ENCODE results near the gene ARHGAP33. TPM values are rescaled to one million over a fixed set of nuclear protein-coding genes. Genes with fewer than 3 reads are reported as not detected.

Gene ARHGAP33
- total and polyA plus RNA-seq, 10 of the 15 experiments (the other 5 are each of a cell fraction or from before 2014, with no cell fraction given), result 0.05 to 22.9 (median 2.3) TPM; not detected in 1

DNA sequence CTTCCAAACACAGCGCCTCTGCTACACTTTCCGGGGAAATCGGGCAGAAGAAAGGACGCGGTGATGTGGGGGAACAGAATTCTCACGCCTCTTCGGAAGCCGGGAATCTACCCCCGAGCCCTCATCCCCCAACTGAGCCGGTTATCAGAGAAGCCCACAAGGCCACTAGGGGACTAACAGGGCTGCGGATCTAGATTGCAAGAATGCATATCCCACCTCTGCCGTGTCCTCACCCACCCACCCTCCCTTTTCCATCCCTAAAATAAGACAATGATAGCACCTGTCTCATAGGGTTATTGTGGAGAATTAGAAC, 34.2 kb upstream of the ARHGAP33 start (continued):
- TF ChIP-seq STAT1 (conservative IDR thresholded peaks at IDR 0.05), result no peak
- TF ChIP-seq, protein P1, sequence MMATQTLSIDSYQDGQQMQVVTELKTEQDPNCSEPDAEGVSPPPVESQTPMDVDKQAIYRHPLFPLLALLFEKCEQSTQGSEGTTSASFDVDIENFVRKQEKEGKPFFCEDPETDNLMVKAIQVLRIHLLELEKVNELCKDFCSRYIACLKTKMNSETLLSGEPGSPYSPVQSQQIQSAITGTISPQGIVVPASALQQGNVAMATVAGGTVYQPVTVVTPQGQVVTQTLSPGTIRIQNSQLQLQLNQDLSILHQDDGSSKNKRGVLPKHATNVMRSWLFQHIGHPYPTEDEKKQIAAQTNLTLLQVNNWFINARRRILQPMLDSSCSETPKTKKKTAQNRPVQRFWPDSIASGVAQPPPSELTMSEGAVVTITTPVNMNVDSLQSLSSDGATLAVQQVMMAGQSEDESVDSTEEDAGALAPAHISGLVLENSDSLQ (IDR thresholded peaks at IDR 0.05), result no peak
- TF ChIP-seq BCL11A (IDR thresholded peaks at IDR 0.05; ENCODE audit: low read depth, low read length), result no peak
- no peak for TF ChIP-seq SUPT20H (IDR thresholded peaks at IDR 0.05; ENCODE audit: borderline replicate concordance, control insufficient read depth, low read depth, low read length)
- TF ChIP-seq HDAC6 (IDR thresholded peaks at IDR 0.05; ENCODE audit: unreplicated experiment), result no peak
- peak in 1 of 2 experiments; percentile 25; a peak in 1 of 4 replicates for TF ChIP-seq IKZF2 (IDR thresholded peaks at IDR 0.05)
- TF ChIP-seq, protein P2, sequence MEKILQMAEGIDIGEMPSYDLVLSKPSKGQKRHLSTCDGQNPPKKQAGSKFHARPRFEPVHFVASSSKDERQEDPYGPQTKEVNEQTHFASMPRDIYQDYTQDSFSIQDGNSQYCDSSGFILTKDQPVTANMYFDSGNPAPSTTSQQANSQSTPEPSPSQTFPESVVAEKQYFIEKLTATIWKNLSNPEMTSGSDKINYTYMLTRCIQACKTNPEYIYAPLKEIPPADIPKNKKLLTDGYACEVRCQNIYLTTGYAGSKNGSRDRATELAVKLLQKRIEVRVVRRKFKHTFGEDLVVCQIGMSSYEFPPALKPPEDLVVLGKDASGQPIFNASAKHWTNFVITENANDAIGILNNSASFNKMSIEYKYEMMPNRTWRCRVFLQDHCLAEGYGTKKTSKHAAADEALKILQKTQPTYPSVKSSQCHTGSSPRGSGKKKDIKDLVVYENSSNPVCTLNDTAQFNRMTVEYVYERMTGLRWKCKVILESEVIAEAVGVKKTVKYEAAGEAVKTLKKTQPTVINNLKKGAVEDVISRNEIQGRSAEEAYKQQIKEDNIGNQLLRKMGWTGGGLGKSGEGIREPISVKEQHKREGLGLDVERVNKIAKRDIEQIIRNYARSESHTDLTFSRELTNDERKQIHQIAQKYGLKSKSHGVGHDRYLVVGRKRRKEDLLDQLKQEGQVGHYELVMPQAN (conservative IDR thresholded peaks at IDR 0.05), result peak; percentile 65; the same call in 1 of the 2 replicates
- no peak for TF ChIP-seq MEF2A (IDR thresholded peaks at IDR 0.05; ENCODE audit: insufficient read depth, low read depth, low read length)
- TF ChIP-seq JUNB (IDR thresholded peaks at IDR 0.05), result no peak
- TF ChIP-seq NR2F1 (conservative IDR thresholded peaks at IDR 0.05), result no peak
- TF ChIP-seq, protein P3, sequence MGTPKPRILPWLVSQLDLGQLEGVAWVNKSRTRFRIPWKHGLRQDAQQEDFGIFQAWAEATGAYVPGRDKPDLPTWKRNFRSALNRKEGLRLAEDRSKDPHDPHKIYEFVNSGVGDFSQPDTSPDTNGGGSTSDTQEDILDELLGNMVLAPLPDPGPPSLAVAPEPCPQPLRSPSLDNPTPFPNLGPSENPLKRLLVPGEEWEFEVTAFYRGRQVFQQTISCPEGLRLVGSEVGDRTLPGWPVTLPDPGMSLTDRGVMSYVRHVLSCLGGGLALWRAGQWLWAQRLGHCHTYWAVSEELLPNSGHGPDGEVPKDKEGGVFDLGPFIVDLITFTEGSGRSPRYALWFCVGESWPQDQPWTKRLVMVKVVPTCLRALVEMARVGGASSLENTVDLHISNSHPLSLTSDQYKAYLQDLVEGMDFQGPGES (IDR thresholded peaks at IDR 0.05), result no peak
- TF ChIP-seq EP300 (IDR thresholded peaks at IDR 0.05; ENCODE audit: borderline replicate concordance in 1 of 2, control insufficient read depth in 1 of 2, low read depth in 2 of 2, low read length in 2 of 2), result no peak
- no peak for TF ChIP-seq SUZ12 (IDR thresholded peaks at IDR 0.05; ENCODE audit: unreplicated experiment)
- TF ChIP-seq SPI1 (IDR thresholded peaks at IDR 0.05; ENCODE audit: borderline replicate concordance, insufficient read depth, low read depth, low read length), result no peak
- TF ChIP-seq HCFC1 (IDR thresholded peaks at IDR 0.05; ENCODE audit: low read length), result no peak
- no peak for TF ChIP-seq BACH1 (IDR thresholded peaks at IDR 0.05; ENCODE audit: borderline replicate concordance)
- TF ChIP-seq SMARCA5 (IDR thresholded peaks at IDR 0.05), result peak; percentile 88; the same call in 1 of the 2 replicates
- TF ChIP-seq ZBED1 (IDR thresholded peaks at IDR 0.05; ENCODE audit: borderline replicate concordance), result no peak
- no peak for TF ChIP-seq SMC3 (IDR thresholded peaks at IDR 0.05; ENCODE audit: borderline replicate concordance, low read length)
- TF ChIP-seq, protein P4, sequence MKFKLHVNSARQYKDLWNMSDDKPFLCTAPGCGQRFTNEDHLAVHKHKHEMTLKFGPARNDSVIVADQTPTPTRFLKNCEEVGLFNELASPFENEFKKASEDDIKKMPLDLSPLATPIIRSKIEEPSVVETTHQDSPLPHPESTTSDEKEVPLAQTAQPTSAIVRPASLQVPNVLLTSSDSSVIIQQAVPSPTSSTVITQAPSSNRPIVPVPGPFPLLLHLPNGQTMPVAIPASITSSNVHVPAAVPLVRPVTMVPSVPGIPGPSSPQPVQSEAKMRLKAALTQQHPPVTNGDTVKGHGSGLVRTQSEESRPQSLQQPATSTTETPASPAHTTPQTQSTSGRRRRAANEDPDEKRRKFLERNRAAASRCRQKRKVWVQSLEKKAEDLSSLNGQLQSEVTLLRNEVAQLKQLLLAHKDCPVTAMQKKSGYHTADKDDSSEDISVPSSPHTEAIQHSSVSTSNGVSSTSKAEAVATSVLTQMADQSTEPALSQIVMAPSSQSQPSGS (IDR thresholded peaks at IDR 0.05; ENCODE audit: low read length), result no peak
- TF ChIP-seq RAD21 (IDR thresholded peaks at IDR 0.05; ENCODE audit: insufficient read depth, low read depth, low read length), result no peak
- no peak for TF ChIP-seq ZZZ3 (IDR thresholded peaks at IDR 0.05; ENCODE audit: control insufficient read depth, insufficient read length, low read depth)
